ENCODE data around the gene ZRSR2. TPM values are rescaled to one million over a fixed set of nuclear protein-coding genes. Genes with fewer than 3 reads are reported as not detected.

Gene ZRSR2
- total and polyA plus RNA-seq, 9 of the 15 experiments (the other 6 are each of a cell fraction or from before 2014, with no cell fraction given) = 3.5 to 19.5 (median 8.6) TPM

- no peak for TF ChIP-seq CHD7 (IDR thresholded peaks at IDR 0.05; ENCODE audit: low read depth, low read length)
- TF ChIP-seq E2F1 (CRISPR knock-in tag; IDR thresholded peaks at IDR 0.05) = no peak
- no peak for TF ChIP-seq SMAD2 (IDR thresholded peaks at IDR 0.05; ENCODE audit: low read depth, low read length)
- TF ChIP-seq HMBOX1 (IDR thresholded peaks at IDR 0.05) = no peak
- TF ChIP-seq ZNF436 (CRISPR knock-in tag; IDR thresholded peaks at IDR 0.05) = no peak
- TF ChIP-seq TAF7 (tag; IDR thresholded peaks at IDR 0.05) = no peak
- no peak for TF ChIP-seq RREB1 (CRISPR knock-in tag; IDR thresholded peaks at IDR 0.05)
Measured at GRCh38 chrX:15789979-15790768, at the start of gene ZRSR2 (continued).
